Mesenteric fat pad (tissue), 1 donor: ENCODE results near the gene LRRC55. TPM values are rescaled to one million over a fixed set of nuclear protein-coding genes. Genes with fewer than 3 reads are reported as not detected.

Source experiments
- DNase-seq: peaks from one replicate; pipeline ENCODE4 v3.0.0-alpha.2; 2020; ENCODE audit warnings: low spot score
- total RNA-seq: library from RNA; stranded (reverse); fragmentation: NEBNext Ultra II Directional; extraction: Animal tissue kit (Norgen Biotek cat#: 25700); gene quantifications from one replicate; pipeline ENCODE4 v1.2.1, GENCODE V29; 2021
- donor health status: DM: yes; HTN: yes; CAD: no.

Gene LRRC55
- total RNA-seq, 1 donor from 2014 or later, result not detected

DNA sequence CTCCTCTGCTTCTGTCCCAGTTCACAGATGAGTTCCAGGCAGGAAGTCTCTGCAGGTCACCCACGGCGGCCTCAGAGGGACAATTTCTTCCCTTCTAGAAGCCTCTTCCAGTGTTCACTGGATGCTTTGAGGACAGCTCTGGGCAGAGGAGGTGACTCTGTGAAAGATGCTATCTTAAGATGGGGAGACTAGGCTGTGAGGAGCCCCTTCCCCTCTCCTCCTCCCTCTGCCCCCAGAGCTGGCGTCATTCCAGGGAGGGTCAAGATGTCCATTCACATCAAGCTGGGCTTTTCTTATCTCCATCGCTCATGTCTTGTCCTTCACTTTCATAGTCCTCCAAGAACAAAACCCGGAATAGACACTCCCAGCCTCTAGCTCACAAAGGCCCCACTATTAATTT is 51.9 kb downstream of the LRRC55 start:
- DNase-seq, result no peak

GRCh38 chr11:57235761-57236703 is 54.3 kb downstream of the LRRC55 start:
- DNase-seq, result no peak

GRCh38 chr11:57237204-57237681 is 55.5 kb downstream of the LRRC55 start, which contains the start of gene APLNR:
Gene APLNR (minus strand): TSS chr11:57237250. CDS start chr11:57237004, 246 bp downstream.
- DNase-seq, result no peak

- DNase-seq, result no peak
These were observed 57.6 kb downstream of the LRRC55 start for GRCh38 chr11:57239348-57239747.

DNA sequence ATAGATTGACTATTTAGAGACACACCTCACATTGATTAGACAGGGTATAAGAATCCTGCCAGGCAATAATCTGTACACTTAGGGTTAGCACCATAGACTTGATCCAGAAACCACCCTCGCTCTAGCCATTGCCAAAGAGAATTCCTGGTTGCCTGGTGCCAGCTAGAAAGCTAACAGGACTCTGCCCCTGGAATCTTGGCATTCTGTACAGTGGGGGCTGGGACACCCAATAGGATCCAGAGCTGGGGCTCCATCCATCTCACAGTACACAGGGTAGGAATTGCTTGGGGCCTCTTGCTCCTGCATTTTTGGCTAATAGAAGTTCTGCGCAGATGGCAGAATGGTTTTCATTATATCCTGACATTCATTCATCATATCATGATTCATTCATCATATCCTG is 58.3 kb downstream of the LRRC55 start:
- no peak for DNase-seq

DNA sequence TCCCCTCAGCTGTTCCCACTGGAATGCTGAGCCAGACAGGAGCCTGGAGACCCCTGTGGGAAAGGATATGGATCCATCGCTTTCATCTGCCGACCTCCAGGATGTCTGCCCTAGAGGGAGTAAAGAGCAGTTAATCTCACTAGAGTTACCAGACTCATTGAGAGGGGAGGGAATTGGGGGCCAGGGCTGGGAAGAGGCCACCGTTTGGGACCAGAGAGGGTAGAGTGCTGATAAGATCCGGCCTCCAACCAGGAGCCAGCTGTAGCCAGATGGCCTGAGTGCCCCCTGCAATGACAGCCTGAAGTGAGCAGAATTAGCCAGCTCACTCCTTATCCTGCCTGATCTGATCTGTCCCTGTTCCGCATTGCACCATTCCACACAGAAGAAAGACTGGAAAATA is 59.0 kb downstream of the LRRC55 start:
- no peak for DNase-seq

Other genes with a start within 250 kb of the LRRC55 start
- gene OR5AK2, start 193.0 kb upstream of the LRRC55 start, total RNA-seq, result not detected
- gene APLNR, start 55.3 kb downstream of the LRRC55 start, total RNA-seq, result 13.7 TPM
- 236 TPM for gene TNKS1BP1, start 143.0 kb downstream of the LRRC55 start, total RNA-seq
- 54.0 TPM for gene SSRP1, start 153.9 kb downstream of the LRRC55 start, total RNA-seq
- not detected for gene P2RX3, start 156.4 kb downstream of the LRRC55 start, total RNA-seq
- not detected for gene PRG3, start 199.2 kb downstream of the LRRC55 start, total RNA-seq
- 0.45 TPM for gene PRG2, start 208.7 kb downstream of the LRRC55 start, total RNA-seq
- gene SLC43A3, start 245.2 kb downstream of the LRRC55 start, total RNA-seq, result 95.1 TPM